ENCODE data around the gene GSTT2.
"Not testable (repeated sequence)": the region's sequence is repeated elsewhere in the genome, so short reads cannot be mapped to it uniquely, and the experiment has no call there.

DNA sequence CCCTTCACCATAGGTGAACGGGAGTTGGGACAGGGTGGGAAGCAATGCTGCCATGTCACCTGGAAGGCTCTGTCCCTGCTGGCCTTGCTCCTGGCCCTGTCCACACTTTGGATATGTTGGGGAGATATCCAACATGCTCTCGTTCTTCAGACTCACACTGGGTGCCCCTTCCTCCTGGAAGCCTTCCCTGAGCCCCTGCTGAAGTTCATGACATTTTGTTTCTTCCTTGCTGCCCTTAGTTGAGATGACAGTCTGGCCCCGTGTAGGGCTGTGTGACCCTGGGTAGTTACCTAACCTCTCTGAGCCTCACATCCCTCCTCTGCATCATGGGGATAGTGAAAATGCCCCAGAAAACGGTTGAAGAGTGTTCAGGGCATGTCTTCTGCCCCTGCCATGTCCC, 26.4 kb upstream of the GSTT2 start:
- TF ChIP-seq CTCF (IDR thresholded peaks at IDR 0.05; ENCODE audit: low read length) = 0 out of 2 replicates have a peak, but pooled peaks have one; percentile 15
- not testable (repeated sequence) for TF ChIP-seq EZH2 (IDR thresholded peaks at IDR 0.05; ENCODE audit: borderline replicate concordance, low read length)
